Stimulated activated naive CD4-positive, alpha-beta T cell (primary cell): ENCODE results near the gene PPP1R27.

Experiments
- DNase-seq, 6 experiments: peaks; one replicate each; lab custom pipeline; 2025; lab: John Stamatoyannopoulos, UW

The PPP1R27 gene

GRCh38 chr17:81821147-81821546, 13.7 kb downstream of the PPP1R27 start:
- no peak for DNase-seq

- no peak for DNase-seq
Measured at GRCh38 chr17:81819708-81820107, 15.1 kb downstream of the PPP1R27 start.

GRCh38 chr17:81817758-81818147, 17.1 kb downstream of the PPP1R27 start:
- no peak for DNase-seq

GRCh38 chr17:81815646-81815986, 19.2 kb downstream of the PPP1R27 start:
- no peak for DNase-seq

- DNase-seq, result no peak
Measured at GRCh38 chr17:81814748-81815645, 19.9 kb downstream of the PPP1R27 start.

- no peak for DNase-seq
Measured at GRCh38 chr17:81813861-81814683, 20.8 kb downstream of the PPP1R27 start.

GRCh38 chr17:81813371-81813684, 21.5 kb downstream of the PPP1R27 start:
- no peak for DNase-seq

- no peak for DNase-seq
Measured at GRCh38 chr17:81812571-81813370, 22.1 kb downstream of the PPP1R27 start.

- DNase-seq, result no peak
Measured at GRCh38 chr17:81811705-81812570, 22.9 kb downstream of the PPP1R27 start.

- no peak for DNase-seq
Measured at GRCh38 chr17:81810892-81811704, 23.8 kb downstream of the PPP1R27 start.

- no peak for DNase-seq
Measured at GRCh38 chr17:81810476-81810875, 24.4 kb downstream of the PPP1R27 start.

GRCh38 chr17:81809556-81809998, 25.3 kb downstream of the PPP1R27 start:
- DNase-seq, result no peak

- DNase-seq, result no peak
Measured at GRCh38 chr17:81808778-81809555, 25.9 kb downstream of the PPP1R27 start.

GRCh38 chr17:81807839-81808238, 27.0 kb downstream of the PPP1R27 start:
- DNase-seq, result no peak

GRCh38 chr17:81807210-81807719, 27.6 kb downstream of the PPP1R27 start:
- DNase-seq, result no peak

GRCh38 chr17:81806461-81807209, 28.2 kb downstream of the PPP1R27 start:
- DNase-seq, result no peak

GRCh38 chr17:81805707-81806460, 29.0 kb downstream of the PPP1R27 start:
- no peak for DNase-seq
